ENCODE results near the gene INAFM1.

Gene INAFM1

GRCh38 chr19:47274071-47274890, at the start of gene INAFM1:
TSS of gene INAFM1 (plus strand) at chr19:47274885. CDS start at chr19:47274920, 35 bp downstream.
- peak; percentile 93 for DNase-seq (ENCODE audit: low read depth)

- DNase-seq (ENCODE audit: low read depth), result peak; percentile 91
Measured at GRCh38 chr19:47225746-47226425, 48.8 kb upstream of the INAFM1 start.

GRCh38 chr19:47226426-47227351, 48.0 kb upstream of the INAFM1 start:
- peak; percentile 86 for DNase-seq (ENCODE audit: low read depth)

DNA sequence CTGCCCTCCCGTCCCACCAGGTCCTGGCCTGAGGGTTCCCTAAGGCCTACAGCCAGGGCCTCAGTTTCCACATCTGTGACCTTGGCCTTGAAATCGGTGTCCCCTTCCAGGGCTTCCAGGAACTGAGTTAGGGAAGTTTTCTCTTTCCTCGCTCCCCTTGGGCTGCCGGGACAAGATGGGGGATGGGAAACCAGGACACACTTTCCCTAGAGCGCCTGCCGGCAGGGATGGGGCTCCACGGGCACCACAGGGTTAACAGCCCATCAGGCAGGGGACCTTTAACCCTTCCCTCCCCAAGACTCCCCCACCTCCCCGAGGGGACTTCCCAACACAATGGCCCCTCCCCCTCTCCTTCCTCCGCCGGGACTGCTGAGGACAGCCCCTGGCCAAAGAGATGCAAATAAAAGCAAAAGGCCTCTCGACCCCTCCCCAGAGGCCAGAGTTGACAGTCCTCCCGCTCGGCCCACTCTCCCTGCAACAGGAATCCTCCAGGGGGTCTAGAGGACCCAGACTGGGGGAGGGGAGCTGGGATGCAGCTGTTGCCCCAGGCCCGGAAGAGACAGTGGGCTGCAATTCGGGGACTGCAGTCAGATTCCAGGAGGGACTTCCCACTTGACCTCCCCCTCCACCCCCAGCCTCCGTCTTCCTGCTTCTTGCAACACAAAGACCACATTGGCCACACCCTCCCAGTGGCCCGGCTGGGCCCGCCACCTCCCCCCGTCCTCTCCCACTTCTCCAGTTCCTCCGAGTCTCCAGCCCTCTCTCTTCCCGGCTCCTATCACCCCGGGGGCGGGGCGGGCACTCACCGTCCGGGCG, 47.1 kb upstream of the INAFM1 start:
- peak; percentile 95 for DNase-seq (ENCODE audit: low read depth)

DNA sequence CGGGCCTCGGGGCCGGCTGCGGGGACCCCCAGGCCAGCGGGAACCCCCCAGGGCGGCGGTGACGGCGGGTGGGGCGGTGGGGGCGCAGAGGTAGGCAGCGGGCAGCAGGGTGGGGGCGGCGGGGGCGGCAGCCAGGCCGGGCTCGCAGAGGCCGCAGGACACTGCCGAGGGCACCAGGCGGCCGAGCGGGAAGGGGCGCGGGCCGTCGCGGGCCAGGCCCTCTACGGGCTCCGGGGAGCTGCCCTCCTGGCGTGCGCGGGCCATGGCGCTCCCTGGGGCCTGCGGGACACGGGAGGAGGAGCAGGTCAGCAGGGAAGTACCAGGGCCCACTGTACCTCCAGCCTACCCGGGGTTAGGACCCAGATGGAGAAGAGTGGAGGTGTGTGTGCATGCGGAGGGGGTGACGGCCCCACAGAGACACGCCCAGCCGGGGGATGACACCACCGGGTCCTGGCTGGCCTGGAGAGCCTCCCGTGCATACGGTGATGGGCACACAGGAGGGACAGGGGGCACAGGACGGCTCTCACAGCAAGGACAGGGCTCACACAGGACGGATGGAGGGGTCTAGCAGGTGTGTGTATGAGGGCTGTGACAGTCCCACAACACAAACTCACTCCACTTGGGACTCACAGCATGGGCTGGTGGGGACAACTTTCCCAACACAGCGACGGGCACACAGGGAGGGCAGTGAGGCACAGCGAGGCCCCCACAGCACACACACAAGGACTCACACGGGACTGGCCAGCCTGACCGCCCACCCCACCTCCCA, 46.3 kb upstream of the INAFM1 start:
- no peak for DNase-seq (ENCODE audit: low read depth)

GRCh38 chr19:47228937-47229675, 45.6 kb upstream of the INAFM1 start:
- DNase-seq (ENCODE audit: low read depth), result peak; percentile 39

DNA sequence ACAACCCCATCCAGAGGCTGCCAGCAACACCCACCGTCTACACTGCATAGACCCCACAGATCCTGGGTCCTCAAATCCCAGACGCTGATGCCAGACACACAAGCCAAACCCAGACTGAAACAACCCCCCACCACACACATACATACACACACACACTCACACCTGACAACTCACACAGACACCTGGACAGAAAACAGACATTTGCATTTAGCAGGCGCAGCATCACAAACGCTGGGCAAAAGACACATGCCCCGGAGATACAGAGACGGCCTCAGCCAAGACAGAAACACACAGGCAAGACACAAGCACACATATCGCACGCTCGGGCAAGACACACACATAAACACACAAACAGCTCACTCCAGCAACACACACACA, 45.0 kb upstream of the INAFM1 start:
- peak; percentile 26 for DNase-seq (ENCODE audit: low read depth)

GRCh38 chr19:47230054-47230920, 44.4 kb upstream of the INAFM1 start:
- DNase-seq (ENCODE audit: low read depth), result peak; percentile 30

DNA sequence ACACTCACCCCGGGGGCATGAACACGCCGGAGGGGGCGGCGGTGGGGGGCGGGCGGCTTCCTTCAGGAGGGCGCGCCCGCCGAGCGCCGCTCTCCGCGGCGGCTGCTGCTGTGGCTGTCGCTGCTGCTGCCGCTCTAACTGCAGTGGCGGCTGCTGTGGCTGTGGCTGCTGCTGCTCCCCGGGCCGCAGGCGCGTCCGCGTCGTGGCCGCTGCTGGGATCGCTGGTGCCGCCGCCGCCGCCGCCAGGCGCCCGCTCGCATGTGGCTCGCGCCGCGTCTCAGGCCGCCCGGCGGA, 43.8 kb upstream of the INAFM1 start, which contains the start of gene BBC3:
TSS of gene BBC3 (minus strand) at position 279 of the 294 bp plus-strand sequence. CDS start 2,768 bp downstream, outside the sequence.
- no peak for DNase-seq (ENCODE audit: low read depth)

DNA sequence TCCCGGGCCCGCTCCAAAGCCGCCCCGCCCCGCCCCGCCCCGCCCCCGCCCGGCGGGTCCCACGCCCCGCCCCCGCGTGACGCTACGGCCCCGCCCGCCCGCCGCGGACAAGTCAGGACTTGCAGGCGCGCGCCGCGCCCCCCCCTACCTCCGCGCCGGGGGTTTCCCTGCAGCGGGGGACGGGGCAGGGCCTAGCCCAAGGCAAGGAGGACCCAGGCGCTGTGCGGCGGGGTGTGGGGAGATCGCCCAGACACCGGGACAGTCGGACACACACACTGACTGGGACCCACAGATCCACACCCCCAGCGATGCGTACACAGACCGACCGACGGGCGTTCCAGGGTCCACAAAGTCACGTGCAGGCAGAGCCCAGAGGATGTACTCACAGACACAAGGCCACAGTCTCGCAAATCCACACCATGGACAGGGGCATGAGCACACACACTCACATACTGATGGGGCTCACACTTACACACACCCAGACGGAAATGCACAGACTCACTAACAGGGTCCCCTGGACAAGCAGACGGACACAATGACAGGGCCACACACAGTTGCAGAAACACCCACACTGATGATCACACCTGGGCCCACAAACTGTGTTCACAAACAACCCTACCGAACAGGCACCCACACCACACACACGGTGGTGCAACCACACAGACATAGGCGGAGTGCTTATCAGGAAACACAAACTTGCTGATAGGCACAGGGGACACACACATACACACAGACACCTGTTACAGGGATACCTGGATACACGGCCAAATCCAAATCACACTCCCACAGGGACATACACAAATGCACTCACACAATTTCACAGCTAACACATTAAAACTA, 43.2 kb upstream of the INAFM1 start:
- DNase-seq (ENCODE audit: low read depth), result peak; percentile 90

GRCh38 chr19:47232422-47233211, 42.1 kb upstream of the INAFM1 start:
- peak; percentile 67 for DNase-seq (ENCODE audit: low read depth)

DNA sequence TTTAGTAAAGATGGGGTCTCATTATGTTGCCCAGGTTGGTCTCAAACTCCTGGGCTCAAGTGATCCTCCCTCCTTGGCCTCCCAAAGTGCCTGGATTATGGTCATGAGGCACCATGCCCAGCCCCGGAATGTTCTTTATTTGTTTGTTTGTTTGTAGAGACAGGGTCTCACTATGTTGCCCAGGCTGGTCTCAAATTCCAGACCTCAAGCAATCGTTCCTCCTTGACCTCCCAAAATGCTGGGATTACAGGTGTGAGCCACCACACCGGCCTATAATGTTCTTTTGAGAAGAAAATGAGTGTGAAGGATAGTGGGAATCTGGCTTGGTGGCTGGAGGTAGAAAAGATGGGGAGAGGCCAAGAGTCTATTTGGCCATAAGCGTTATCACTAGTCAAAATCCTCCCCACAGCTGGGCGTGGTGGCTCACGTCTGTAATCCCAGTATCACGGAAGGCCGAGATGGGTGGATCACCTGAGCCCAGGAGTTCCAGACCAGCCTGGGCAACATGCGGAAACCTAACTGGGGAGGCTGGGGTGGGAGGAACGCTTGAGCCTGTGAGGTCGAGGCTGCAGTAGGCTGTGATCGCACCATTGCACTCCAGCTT, 38.5 kb upstream of the INAFM1 start:
- DNase-seq (ENCODE audit: low read depth), result no peak

DNA sequence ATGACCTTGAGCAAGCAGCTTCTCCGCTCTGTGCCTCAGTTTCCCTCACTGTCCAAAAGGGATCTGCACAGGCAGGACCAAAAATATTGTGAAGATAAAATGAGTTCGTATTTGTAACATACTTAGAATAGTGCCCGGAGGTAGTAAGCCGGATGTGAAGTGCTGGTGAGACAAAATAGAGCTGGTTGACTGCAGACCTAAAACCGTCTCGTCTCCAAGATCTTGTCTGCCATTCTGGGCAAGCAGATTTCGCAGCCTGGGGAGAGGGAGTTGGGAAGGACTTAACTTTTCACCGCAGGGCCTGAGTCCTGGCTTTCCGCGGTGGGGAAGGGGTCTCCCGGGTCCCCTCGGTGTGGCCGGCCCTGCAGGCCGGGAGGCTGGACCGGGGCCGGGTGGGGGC, 35.5 kb upstream of the INAFM1 start:
- DNase-seq (ENCODE audit: low read depth), result no peak

- peak; percentile 65 for DNase-seq (ENCODE audit: low read depth)
Measured at GRCh38 chr19:47239610-47240296, 34.9 kb upstream of the INAFM1 start.

- DNase-seq (ENCODE audit: low read depth), result no peak
Measured at GRCh38 chr19:47240556-47240955, 34.1 kb upstream of the INAFM1 start.
